ENCODE data around the gene NKAPL. TPM values are rescaled to one million over a fixed set of nuclear protein-coding genes. Genes with fewer than 3 reads are reported as not detected.

Gene NKAPL
- polyA plus RNA-seq, 1 donor from 2014 or later: not detected

- H4K20me1 ChIP-seq (ENCODE audit: insufficient read depth): no peaks in the 10 kb centered on the region
- no peak overlapping the region for H3K4me3 ChIP-seq (ENCODE audit: low read length)
- no peaks in the 10 kb centered on the region for H3K9me3 ChIP-seq (ENCODE audit: low read length)
- no peak overlapping the region for H3K27ac ChIP-seq (ENCODE audit: low read length)
- H3K9me2 ChIP-seq (ENCODE audit: insufficient read depth, low read length): no peaks in the 10 kb centered on the region
- TF ChIP-seq, protein P1, sequence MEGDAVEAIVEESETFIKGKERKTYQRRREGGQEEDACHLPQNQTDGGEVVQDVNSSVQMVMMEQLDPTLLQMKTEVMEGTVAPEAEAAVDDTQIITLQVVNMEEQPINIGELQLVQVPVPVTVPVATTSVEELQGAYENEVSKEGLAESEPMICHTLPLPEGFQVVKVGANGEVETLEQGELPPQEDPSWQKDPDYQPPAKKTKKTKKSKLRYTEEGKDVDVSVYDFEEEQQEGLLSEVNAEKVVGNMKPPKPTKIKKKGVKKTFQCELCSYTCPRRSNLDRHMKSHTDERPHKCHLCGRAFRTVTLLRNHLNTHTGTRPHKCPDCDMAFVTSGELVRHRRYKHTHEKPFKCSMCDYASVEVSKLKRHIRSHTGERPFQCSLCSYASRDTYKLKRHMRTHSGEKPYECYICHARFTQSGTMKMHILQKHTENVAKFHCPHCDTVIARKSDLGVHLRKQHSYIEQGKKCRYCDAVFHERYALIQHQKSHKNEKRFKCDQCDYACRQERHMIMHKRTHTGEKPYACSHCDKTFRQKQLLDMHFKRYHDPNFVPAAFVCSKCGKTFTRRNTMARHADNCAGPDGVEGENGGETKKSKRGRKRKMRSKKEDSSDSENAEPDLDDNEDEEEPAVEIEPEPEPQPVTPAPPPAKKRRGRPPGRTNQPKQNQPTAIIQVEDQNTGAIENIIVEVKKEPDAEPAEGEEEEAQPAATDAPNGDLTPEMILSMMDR (IDR thresholded peaks at IDR 0.05; ENCODE audit: poor library complexity, severe bottlenecking): no peak
- TF ChIP-seq EZH2 (IDR thresholded peaks at IDR 0.05; ENCODE audit: borderline replicate concordance, insufficient read depth, low read length, poor library complexity, severe bottlenecking): no peak
- no peak for TF ChIP-seq SMC3 (conservative IDR thresholded peaks at IDR 0.05; ENCODE audit: poor library complexity)
- TF ChIP-seq EP300 (conservative IDR thresholded peaks at IDR 0.05; ENCODE audit: poor library complexity, severe bottlenecking): no peak
- no peak for TF ChIP-seq TAF1 (IDR thresholded peaks at IDR 0.05; ENCODE audit: low read depth)
- no peak for TF ChIP-seq POLR2AphosphoS5 (IDR thresholded peaks at IDR 0.05)
- no peak for TF ChIP-seq RAD21 (conservative IDR thresholded peaks at IDR 0.05)
- no peak for TF ChIP-seq REST (IDR thresholded peaks at IDR 0.05; ENCODE audit: borderline replicate concordance)
- no peak for TF ChIP-seq MXI1 (conservative IDR thresholded peaks at IDR 0.05; ENCODE audit: poor library complexity, severe bottlenecking)
- H3K27me3 ChIP-seq (ENCODE audit: insufficient read depth, low read depth, low read length): peaks cover 54% of the 10 kb centered on the region
- H3K79me2 ChIP-seq (replicated peaks; ENCODE audit: insufficient read depth, low read length): peaks cover 16% of the 10 kb centered on the region
- no peaks in the 10 kb centered on the region for H3K36me3 ChIP-seq (ENCODE audit: insufficient read depth, low read length)
- no peak overlapping the region for H3K9ac ChIP-seq (ENCODE audit: low read length)
- H3K4me2 ChIP-seq (ENCODE audit: low read length): no peak overlapping the region
- H2AFZ ChIP-seq (ENCODE audit: low read depth, low read length): no peak overlapping the region
- H3F3A ChIP-seq (ENCODE audit: insufficient read depth, low read length, poor library complexity, severe bottlenecking): no peaks in the 10 kb centered on the region
Observed at GRCh38 chr6:28220257-28221133, 38.6 kb upstream of the NKAPL start.

- H3F3A ChIP-seq (ENCODE audit: insufficient read depth, low read length, poor library complexity, severe bottlenecking): no peaks in the 10 kb centered on the region
- peaks cover 14% of the 10 kb centered on the region for H3K36me3 ChIP-seq (ENCODE audit: insufficient read depth, low read length)
- peak overlapping the region; percentile 83 for H3K9ac ChIP-seq (ENCODE audit: low read length)
- peak overlapping the region; percentile 87 for H2AFZ ChIP-seq (ENCODE audit: low read depth, low read length)
- H3K27ac ChIP-seq (ENCODE audit: low read length): peak overlapping the region; percentile 88
- H3K9me3 ChIP-seq (ENCODE audit: low read length): no peaks in the 10 kb centered on the region
- TF ChIP-seq MXI1 (conservative IDR thresholded peaks at IDR 0.05; ENCODE audit: poor library complexity, severe bottlenecking) (no peak), REST (IDR thresholded peaks at IDR 0.05; ENCODE audit: borderline replicate concordance) (no peak), RAD21 (conservative IDR thresholded peaks at IDR 0.05) (no peak), TAF1 (IDR thresholded peaks at IDR 0.05; ENCODE audit: low read depth) (no peak), SMC3 (conservative IDR thresholded peaks at IDR 0.05; ENCODE audit: poor library complexity) (no peak), EZH2 (IDR thresholded peaks at IDR 0.05; ENCODE audit: borderline replicate concordance, insufficient read depth, low read length, poor library complexity, severe bottlenecking) (no peak), EP300 (conservative IDR thresholded peaks at IDR 0.05; ENCODE audit: poor library complexity, severe bottlenecking) (no peak), POLR2AphosphoS5 (IDR thresholded peaks at IDR 0.05) (no peak)
- TF ChIP-seq, protein P1 (IDR thresholded peaks at IDR 0.05; ENCODE audit: poor library complexity, severe bottlenecking): no peak
- no peaks in the 10 kb centered on the region for H4K20me1 ChIP-seq (ENCODE audit: insufficient read depth)
- no peaks in the 10 kb centered on the region for H3K9me2 ChIP-seq (ENCODE audit: insufficient read depth, low read length)
- H3K79me2 ChIP-seq (replicated peaks; ENCODE audit: insufficient read depth, low read length): peaks cover 46% of the 10 kb centered on the region
- peak overlapping the region; percentile 64 for H3K4me2 ChIP-seq (ENCODE audit: low read length)
- peak overlapping the region; percentile 71 for H3K4me3 ChIP-seq (ENCODE audit: low read length)
- H3K27me3 ChIP-seq (ENCODE audit: insufficient read depth, low read depth, low read length): peaks cover 25% of the 10 kb centered on the region
Observed at GRCh38 chr6:28224131-28225055, 34.7 kb upstream of the NKAPL start.
